ENCODE results near the gene OSBPL3.

Gene OSBPL3

GRCh38 chr7:24764011-24764410 lies 216.0 kb downstream of the OSBPL3 start:
- Histone ChIP-seq H3K36me3 (ENCODE audit: insufficient read depth, low read length) (no peaks in the 10 kb centered on the region), H3K27ac (no peak overlapping the region), H3K4me3 (no peak overlapping the region), H3K9ac (ENCODE audit: insufficient read length) (no peak overlapping the region), H3K9me3 (ENCODE audit: low read depth, low read length) (no peaks in the 10 kb centered on the region)
- DNase-seq (ENCODE audit: low read depth, low spot score), result no peak
- TF ChIP-seq EZH2 (IDR thresholded peaks at IDR 0.05), result no peak
- TF ChIP-seq FOXP2 (optimal IDR thresholded peaks at IDR 0.05; ENCODE audit: control extremely low read depth, extremely low read length, insufficient read depth), result no peak
- no peak for TF ChIP-seq POLR2AphosphoS5 (IDR thresholded peaks at IDR 0.05; ENCODE audit: borderline replicate concordance, low read depth, low read length)

GRCh38 chr7:24763303-24763901 lies 216.6 kb downstream of the OSBPL3 start:
- DNase-seq (ENCODE audit: low read depth, low spot score), result no peak
- H3K4me3 ChIP-seq, result no peak overlapping the region
- no peaks in the 10 kb centered on the region for H3K9me3 ChIP-seq (ENCODE audit: low read depth, low read length)
- H3K9ac ChIP-seq (ENCODE audit: insufficient read length), result no peak overlapping the region
- H3K36me3 ChIP-seq (ENCODE audit: insufficient read depth, low read length), result no peaks in the 10 kb centered on the region
- no peak overlapping the region for H3K27ac ChIP-seq
- TF ChIP-seq EZH2 (IDR thresholded peaks at IDR 0.05) (no peak), FOXP2 (optimal IDR thresholded peaks at IDR 0.05; ENCODE audit: control extremely low read depth, extremely low read length, insufficient read depth) (no peak), POLR2AphosphoS5 (IDR thresholded peaks at IDR 0.05; ENCODE audit: borderline replicate concordance, low read depth, low read length) (no peak)

GRCh38 chr7:24762771-24763170 lies 217.2 kb downstream of the OSBPL3 start:
- TF ChIP-seq POLR2AphosphoS5 (IDR thresholded peaks at IDR 0.05; ENCODE audit: borderline replicate concordance, low read depth, low read length), result no peak
- TF ChIP-seq FOXP2 (optimal IDR thresholded peaks at IDR 0.05; ENCODE audit: control extremely low read depth, extremely low read length, insufficient read depth), result no peak
- TF ChIP-seq EZH2 (IDR thresholded peaks at IDR 0.05), result no peak
- DNase-seq (ENCODE audit: low read depth, low spot score), result no peak
- Histone ChIP-seq H3K36me3 (ENCODE audit: insufficient read depth, low read length) (no peaks in the 10 kb centered on the region), H3K27ac (no peak overlapping the region), H3K9ac (ENCODE audit: insufficient read length) (no peak overlapping the region), H3K9me3 (ENCODE audit: low read depth, low read length) (no peaks in the 10 kb centered on the region), H3K4me3 (no peak overlapping the region)

GRCh38 chr7:24760968-24761367 lies 219.0 kb downstream of the OSBPL3 start:
- no peak for DNase-seq (ENCODE audit: low read depth, low spot score)
- no peak overlapping the region for H3K4me3 ChIP-seq
- no peaks in the 10 kb centered on the region for H3K9me3 ChIP-seq (ENCODE audit: low read depth, low read length)
- TF ChIP-seq FOXP2 (optimal IDR thresholded peaks at IDR 0.05; ENCODE audit: control extremely low read depth, extremely low read length, insufficient read depth) (no peak), EZH2 (IDR thresholded peaks at IDR 0.05) (no peak), POLR2AphosphoS5 (IDR thresholded peaks at IDR 0.05; ENCODE audit: borderline replicate concordance, low read depth, low read length) (no peak)
- H3K36me3 ChIP-seq (ENCODE audit: insufficient read depth, low read length), result no peaks in the 10 kb centered on the region
- H3K9ac ChIP-seq (ENCODE audit: insufficient read length), result no peak overlapping the region
- H3K27ac ChIP-seq, result no peak overlapping the region

- peak within 1 kb of the TSS; percentile 87 for H3K4me3 ChIP-seq
- no peak for TF ChIP-seq POLR2AphosphoS5 (IDR thresholded peaks at IDR 0.05; ENCODE audit: borderline replicate concordance, low read depth, low read length)
- no peak for TF ChIP-seq FOXP2 (optimal IDR thresholded peaks at IDR 0.05; ENCODE audit: control extremely low read depth, extremely low read length, insufficient read depth)
Measured at GRCh38 chr7:24757353-24758275, 222.4 kb downstream of the OSBPL3 start, which contains the start of gene GSDME. TSS of gene GSDME (minus strand) at chr7:24757464. CDS start at chr7:24749774, 7,690 bp downstream.

GRCh38 chr7:24756545-24757352 lies 223.2 kb downstream of the OSBPL3 start:
- H3K27ac ChIP-seq, result no peak overlapping the region
- no peaks in the 10 kb centered on the region for H3K36me3 ChIP-seq (ENCODE audit: insufficient read depth, low read length)
- H3K4me3 ChIP-seq, result peak overlapping the region; percentile 87
- peak overlapping the region; percentile 53 for H3K9ac ChIP-seq (ENCODE audit: insufficient read length)
- H3K9me3 ChIP-seq (ENCODE audit: low read depth, low read length), result no peaks in the 10 kb centered on the region
- TF ChIP-seq EZH2 (IDR thresholded peaks at IDR 0.05), result no peak
- no peak for TF ChIP-seq POLR2AphosphoS5 (IDR thresholded peaks at IDR 0.05; ENCODE audit: borderline replicate concordance, low read depth, low read length)
- TF ChIP-seq FOXP2 (optimal IDR thresholded peaks at IDR 0.05; ENCODE audit: control extremely low read depth, extremely low read length, insufficient read depth), result no peak
- no peak for DNase-seq (ENCODE audit: low read depth, low spot score)

More at GRCh38 chr7:24757353-24758275, 222.4 kb downstream of the OSBPL3 start, which contains the start of gene GSDME:
- Histone ChIP-seq H3K36me3 (ENCODE audit: insufficient read depth, low read length) (no peaks in the 10 kb centered on the region), H3K9me3 (ENCODE audit: low read depth, low read length) (no peaks in the 10 kb centered on the region), H3K9ac (ENCODE audit: insufficient read length) (peak within 1 kb of the TSS; percentile 53), H3K27ac (no peak within 1 kb of the TSS)
- no peak for DNase-seq (ENCODE audit: low read depth, low spot score)

GRCh38 chr7:24755541-24756407 lies 224.2 kb downstream of the OSBPL3 start:
- Histone ChIP-seq H3K9me3 (ENCODE audit: low read depth, low read length) (no peaks in the 10 kb centered on the region), H3K36me3 (ENCODE audit: insufficient read depth, low read length) (no peaks in the 10 kb centered on the region), H3K27ac (no peak overlapping the region), H3K4me3 (no peak overlapping the region), H3K9ac (ENCODE audit: insufficient read length) (no peak overlapping the region)
- no peak for DNase-seq (ENCODE audit: low read depth, low spot score)
- TF ChIP-seq EZH2 (IDR thresholded peaks at IDR 0.05), result no peak
- no peak for TF ChIP-seq POLR2AphosphoS5 (IDR thresholded peaks at IDR 0.05; ENCODE audit: borderline replicate concordance, low read depth, low read length)
- no peak for TF ChIP-seq FOXP2 (optimal IDR thresholded peaks at IDR 0.05; ENCODE audit: control extremely low read depth, extremely low read length, insufficient read depth)
